PC-9 (cell line): ENCODE data around the gene CACYBP.

ENCODE experiments used
- EZH2 ChIP-seq: fragments of 200-600 bp; sonication (generic); IDR thresholded peaks from 2 replicates; pipeline ENCODE4 v1.8.0; 2017; ENCODE audit warnings: antibody characterized with exemption, low read depth
- TF ChIP-seq, protein P1 (sequence below): fragments of 200-600 bp; sonication (generic); conservative IDR thresholded peaks from 2 replicates; pipeline ENCODE4 v1.6.1; 2017; ENCODE audit warnings: mixed run types, antibody characterized with exemption, mild to moderate bottlenecking, moderate library complexity

DNA sequence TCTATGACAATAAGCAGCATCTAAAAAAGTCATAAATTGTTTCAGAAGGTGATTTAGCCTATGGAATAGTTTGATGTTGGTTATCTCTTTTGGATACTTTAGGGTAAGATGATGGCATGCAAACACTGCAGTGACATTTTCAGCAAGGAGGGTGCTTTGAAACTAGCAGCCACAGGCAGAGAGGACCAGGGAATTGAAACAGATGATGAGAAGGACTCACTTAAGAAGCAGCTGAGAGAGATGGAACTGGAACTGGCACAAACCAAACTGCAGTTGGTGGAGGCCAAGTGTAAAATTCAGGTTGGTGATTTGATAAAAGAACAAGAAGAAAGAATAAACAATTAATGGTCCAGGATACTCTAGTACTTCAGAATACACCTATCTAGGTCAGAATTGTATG is 11.2 kb upstream of the CACYBP start:
- TF ChIP-seq, protein P1, sequence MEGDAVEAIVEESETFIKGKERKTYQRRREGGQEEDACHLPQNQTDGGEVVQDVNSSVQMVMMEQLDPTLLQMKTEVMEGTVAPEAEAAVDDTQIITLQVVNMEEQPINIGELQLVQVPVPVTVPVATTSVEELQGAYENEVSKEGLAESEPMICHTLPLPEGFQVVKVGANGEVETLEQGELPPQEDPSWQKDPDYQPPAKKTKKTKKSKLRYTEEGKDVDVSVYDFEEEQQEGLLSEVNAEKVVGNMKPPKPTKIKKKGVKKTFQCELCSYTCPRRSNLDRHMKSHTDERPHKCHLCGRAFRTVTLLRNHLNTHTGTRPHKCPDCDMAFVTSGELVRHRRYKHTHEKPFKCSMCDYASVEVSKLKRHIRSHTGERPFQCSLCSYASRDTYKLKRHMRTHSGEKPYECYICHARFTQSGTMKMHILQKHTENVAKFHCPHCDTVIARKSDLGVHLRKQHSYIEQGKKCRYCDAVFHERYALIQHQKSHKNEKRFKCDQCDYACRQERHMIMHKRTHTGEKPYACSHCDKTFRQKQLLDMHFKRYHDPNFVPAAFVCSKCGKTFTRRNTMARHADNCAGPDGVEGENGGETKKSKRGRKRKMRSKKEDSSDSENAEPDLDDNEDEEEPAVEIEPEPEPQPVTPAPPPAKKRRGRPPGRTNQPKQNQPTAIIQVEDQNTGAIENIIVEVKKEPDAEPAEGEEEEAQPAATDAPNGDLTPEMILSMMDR, result no peak
- no peak for TF ChIP-seq EZH2
